ENCODE data around the gene KREMEN2. TPM values are rescaled to one million over a fixed set of nuclear protein-coding genes. Genes with fewer than 3 reads are reported as not detected.

Gene KREMEN2, protein sequence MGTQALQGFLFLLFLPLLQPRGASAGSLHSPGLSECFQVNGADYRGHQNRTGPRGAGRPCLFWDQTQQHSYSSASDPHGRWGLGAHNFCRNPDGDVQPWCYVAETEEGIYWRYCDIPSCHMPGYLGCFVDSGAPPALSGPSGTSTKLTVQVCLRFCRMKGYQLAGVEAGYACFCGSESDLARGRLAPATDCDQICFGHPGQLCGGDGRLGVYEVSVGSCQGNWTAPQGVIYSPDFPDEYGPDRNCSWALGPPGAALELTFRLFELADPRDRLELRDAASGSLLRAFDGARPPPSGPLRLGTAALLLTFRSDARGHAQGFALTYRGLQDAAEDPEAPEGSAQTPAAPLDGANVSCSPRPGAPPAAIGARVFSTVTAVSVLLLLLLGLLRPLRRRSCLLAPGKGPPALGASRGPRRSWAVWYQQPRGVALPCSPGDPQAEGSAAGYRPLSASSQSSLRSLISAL
- 1.7 and 9.3 TPM in 2 replicates for total RNA-seq (2011; cell fraction: chromatin; rRNA removed; ENCODE audit: low replicate concordance)
- total RNA-seq (2011; cell fraction: nucleolus; rRNA removed), result 17.9 and 19.0 TPM in 2 replicates
- total RNA-seq (2011; cell fraction: nucleoplasm; rRNA removed), result 5.8 and 6.7 TPM in 2 replicates
- total RNA-seq (2014; rRNA removed) (7.7 and 8.6 TPM in 2 replicates), total RNA-seq (2014; rRNA removed; fragmentation: Illumina TruSeq; extraction: Trizol) (0.67 and 0.84 TPM in 2 replicates), total RNA-seq (2015; rRNA removed; fragmentation: Illumina TruSeq; extraction: Trizol) (1.5 and 2.0 TPM in 2 replicates), total RNA-seq (2021) (7.6 and 8.2 TPM in 2 replicates), polyA plus RNA-seq (2011; rRNA removed) (1.4 and 3.1 TPM in 2 replicates), polyA plus RNA-seq (2014; fragmentation: Illumina TruSeq; extraction: Trizol) (0.25 and 1.5 TPM in 2 replicates), polyA plus RNA-seq (2014; fragmentation: Nextera tagmentation; extraction: Ambion mirVana) (under 1 TPM in 1 of 2 experiments, not detected in 1; 0.04 TPM), polyA plus RNA-seq (2014; rRNA removed) (7.1 and 7.5 TPM in 2 replicates), polyA minus RNA-seq (2011; rRNA and poly(A)+ RNA removed) (0.21 and 0.30 TPM in 2 replicates), Bru-seq, nascent RNA (percentile 54 among the genes with signal in this experiment), BruChase-seq, experiment 1, labeled RNA remaining after a 2-hour chase (percentile 42 among the genes with signal in this experiment), BruChase-seq, experiment 2, labeled RNA remaining after a 6-hour chase (percentile 50 among the genes with signal in this experiment)
- polyA plus RNA-seq (2011; cell fraction: cytosol; rRNA removed), result 3.1 and 10.2 TPM in 2 replicates
- 14.7 and 20.3 TPM in 2 replicates for polyA plus RNA-seq (2011; cell fraction: nucleus; rRNA removed)
- polyA plus RNA-seq (2012), result 1.2 and 3.0 TPM in 2 replicates
- polyA minus RNA-seq (2011; cell fraction: cytosol; rRNA and poly(A)+ RNA removed), result 2.8 and 2.9 TPM in 2 replicates
- 2.4 and 2.9 TPM in 2 replicates for polyA minus RNA-seq (2011; cell fraction: nucleus; rRNA and poly(A)+ RNA removed)
- long read RNA-seq, experiment 1, transcript KREMEN2-201 (9 exons, 2,326 nt), result major isoform, 7 of 44 reads
- long read RNA-seq, experiment 1, partial matches to known transcripts, result 22 of 44 reads
- long read RNA-seq, experiment 1, other reads (novel, unspliced or antisense), result 7 of 44 reads
- long read RNA-seq, experiment 2, partial matches to known transcripts, result 2 of 6 reads
- long read RNA-seq, experiment 2, other reads (novel, unspliced or antisense), result 3 of 6 reads
- long read RNA-seq, experiment 3, partial matches to known transcripts, result 0 of 4 reads
- long read RNA-seq, experiment 3, other reads (novel, unspliced or antisense), result 2 of 4 reads

DNA sequence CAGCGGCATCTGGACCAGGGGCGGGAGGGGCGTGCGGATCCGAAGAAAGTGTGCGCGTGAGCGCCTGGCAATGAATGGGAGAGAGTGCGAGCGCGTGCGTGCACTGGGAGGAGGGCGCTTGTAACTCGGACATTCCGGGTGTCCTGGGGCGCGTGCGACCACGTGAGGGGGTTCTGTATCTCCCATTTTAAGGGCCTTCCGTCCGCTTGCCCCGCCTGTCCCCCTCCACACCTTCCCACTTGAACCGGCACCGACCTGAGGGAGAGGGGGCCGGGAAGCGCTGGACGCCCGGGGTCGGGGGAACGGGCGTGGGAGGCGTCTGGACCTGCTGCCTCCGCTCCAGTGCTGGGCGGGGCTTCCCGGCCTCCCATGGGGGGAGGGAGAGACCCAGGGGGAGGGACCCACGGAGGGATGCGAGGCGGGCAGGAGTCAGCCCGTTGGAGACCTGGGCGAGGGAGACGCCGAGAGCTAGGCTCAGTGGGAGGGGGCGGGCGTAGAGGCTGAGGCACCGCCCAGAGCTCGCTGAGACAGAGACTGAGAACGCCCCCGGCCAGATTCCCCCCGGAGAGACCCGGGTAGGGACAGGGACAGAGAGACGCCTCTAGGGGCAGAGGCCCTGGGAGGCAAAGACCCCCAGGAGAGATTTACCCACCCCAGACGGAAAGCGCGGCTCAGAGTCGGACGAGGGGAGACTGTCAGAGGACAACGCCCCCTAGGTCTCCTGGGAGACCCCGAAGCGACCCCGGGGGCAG is at the start of gene KREMEN2:
Gene KREMEN2 (plus strand): TSS at position 553 of the 752 bp plus-strand sequence. CDS start 246 bp downstream, outside the sequence.
- Histone ChIP-seq H3K9ac (ENCODE audit: insufficient read depth in 1 of 2, low read depth in 2 of 2, low read length in 2 of 2) (peak within 1 kb of the TSS; percentile 69 to 96), H3K9me3 (replicated peaks; ENCODE audit: control insufficient read depth, insufficient read depth, low read depth, low read length) (no peaks in the 10 kb centered on the region), H3K27me3 (ENCODE audit: control insufficient read depth in 2 of 2, insufficient read depth in 2 of 2, low read length in 2 of 2) (no peaks in the 10 kb centered on the region), H2AFZ (ENCODE audit: low read depth, low read length) (peak within 1 kb of the TSS; percentile 87), H3K36me3 (ENCODE audit: control insufficient read depth, insufficient read depth, low read length) (peaks cover 3% of the 10 kb centered on the region; the same call in 1 of the 3 replicates), H3K4me3 (peak within 1 kb of the TSS; percentile 53), H3K4me1 (replicated peaks in 1 of 2; ENCODE audit: control insufficient read depth in 2 of 2, insufficient read depth in 2 of 2, low read length in 2 of 2) (peaks cover 8 to 78% of the 10 kb centered on the region in 2 experiments), H3K4me2 (ENCODE audit: insufficient read depth, low read length) (peak within 1 kb of the TSS; percentile 71), H3K79me2 (ENCODE audit: control insufficient read depth, insufficient read depth, low read length) (no peaks in the 10 kb centered on the region), H4K20me1 (replicated peaks; ENCODE audit: control insufficient read depth, insufficient read depth, low read length) (no peaks in the 10 kb centered on the region), H3K27ac (ENCODE audit: extremely low read depth, low read depth, low read length) (peak within 1 kb of the TSS; percentile 83), H3K9me1 (ENCODE audit: control insufficient read depth, insufficient read depth, low read length) (no peaks in the 10 kb centered on the region)
- FAIRE-seq (peak; percentile 90), DNase-seq (ENCODE audit: extremely low read depth in 1 of 4, low spot score in 3 of 4) (peak; percentile 86 to 93 (median 90)), ATAC-seq (peak; percentile 64)
- ChIA-PET POLR2A (interaction anchor here (0.6 to 1.3 kb wide), 7 partner anchors 8 to 24 kb away, joined by 3 to 5 read pairs (median 3); partner anchors contain the start of gene PKMYT1), CTCF (ENCODE audit: low intra/inter-chr PET ratio) (interaction anchor here (0.6 kb wide), 1 partner anchor 629 kb away, joined by 3 read pairs; no protein-coding TSS in a partner anchor)
- WGBS (ENCODE audit: insufficient coverage, low coverage, missing lambda C conversion rate), result 0% methylated on average over 33 of the region's 60 CpGs
- BruUV-seq (replicated peaks), result TSS peak; percentile 52
- intact Hi-C loops (cut with micrococcal nuclease), result loop anchor here (10.0 kb wide), 1 partner anchor 61 kb away; the partner anchor contains the start of genes HCFC1R1, THOC6 and TNFRSF12A
- in situ Hi-C loops (cut with MboI), result no loop called here
- peak; percentile 52; the same call in 1 of the 2 replicates for TF ChIP-seq CTBP1 (IDR thresholded peaks at IDR 0.05; ENCODE audit: borderline replicate concordance)
- 0 out of 2 replicates have a peak, but pooled peaks have one; percentile 10 for TF ChIP-seq ATF7 (IDR thresholded peaks at IDR 0.05)
- TF ChIP-seq CEBPG (CRISPR knock-in tag; IDR thresholded peaks at IDR 0.05), result peak; percentile 17; the same call in 1 of the 2 replicates
- no peak for TF ChIP-seq CEBPG (tag; conservative IDR thresholded peaks at IDR 0.05 in 1 of 2, IDR thresholded peaks at IDR 0.05 in 1 of 2)
- TF ChIP-seq, protein P1, sequence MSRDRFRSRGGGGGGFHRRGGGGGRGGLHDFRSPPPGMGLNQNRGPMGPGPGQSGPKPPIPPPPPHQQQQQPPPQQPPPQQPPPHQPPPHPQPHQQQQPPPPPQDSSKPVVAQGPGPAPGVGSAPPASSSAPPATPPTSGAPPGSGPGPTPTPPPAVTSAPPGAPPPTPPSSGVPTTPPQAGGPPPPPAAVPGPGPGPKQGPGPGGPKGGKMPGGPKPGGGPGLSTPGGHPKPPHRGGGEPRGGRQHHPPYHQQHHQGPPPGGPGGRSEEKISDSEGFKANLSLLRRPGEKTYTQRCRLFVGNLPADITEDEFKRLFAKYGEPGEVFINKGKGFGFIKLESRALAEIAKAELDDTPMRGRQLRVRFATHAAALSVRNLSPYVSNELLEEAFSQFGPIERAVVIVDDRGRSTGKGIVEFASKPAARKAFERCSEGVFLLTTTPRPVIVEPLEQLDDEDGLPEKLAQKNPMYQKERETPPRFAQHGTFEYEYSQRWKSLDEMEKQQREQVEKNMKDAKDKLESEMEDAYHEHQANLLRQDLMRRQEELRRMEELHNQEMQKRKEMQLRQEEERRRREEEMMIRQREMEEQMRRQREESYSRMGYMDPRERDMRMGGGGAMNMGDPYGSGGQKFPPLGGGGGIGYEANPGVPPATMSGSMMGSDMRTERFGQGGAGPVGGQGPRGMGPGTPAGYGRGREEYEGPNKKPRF (IDR thresholded peaks at IDR 0.05; ENCODE audit: low read depth, low read length), result no peak
- TF ChIP-seq MAX (CRISPR knock-in tag; IDR thresholded peaks at IDR 0.05), result peak; percentile 95
- TF ChIP-seq, protein P2, sequence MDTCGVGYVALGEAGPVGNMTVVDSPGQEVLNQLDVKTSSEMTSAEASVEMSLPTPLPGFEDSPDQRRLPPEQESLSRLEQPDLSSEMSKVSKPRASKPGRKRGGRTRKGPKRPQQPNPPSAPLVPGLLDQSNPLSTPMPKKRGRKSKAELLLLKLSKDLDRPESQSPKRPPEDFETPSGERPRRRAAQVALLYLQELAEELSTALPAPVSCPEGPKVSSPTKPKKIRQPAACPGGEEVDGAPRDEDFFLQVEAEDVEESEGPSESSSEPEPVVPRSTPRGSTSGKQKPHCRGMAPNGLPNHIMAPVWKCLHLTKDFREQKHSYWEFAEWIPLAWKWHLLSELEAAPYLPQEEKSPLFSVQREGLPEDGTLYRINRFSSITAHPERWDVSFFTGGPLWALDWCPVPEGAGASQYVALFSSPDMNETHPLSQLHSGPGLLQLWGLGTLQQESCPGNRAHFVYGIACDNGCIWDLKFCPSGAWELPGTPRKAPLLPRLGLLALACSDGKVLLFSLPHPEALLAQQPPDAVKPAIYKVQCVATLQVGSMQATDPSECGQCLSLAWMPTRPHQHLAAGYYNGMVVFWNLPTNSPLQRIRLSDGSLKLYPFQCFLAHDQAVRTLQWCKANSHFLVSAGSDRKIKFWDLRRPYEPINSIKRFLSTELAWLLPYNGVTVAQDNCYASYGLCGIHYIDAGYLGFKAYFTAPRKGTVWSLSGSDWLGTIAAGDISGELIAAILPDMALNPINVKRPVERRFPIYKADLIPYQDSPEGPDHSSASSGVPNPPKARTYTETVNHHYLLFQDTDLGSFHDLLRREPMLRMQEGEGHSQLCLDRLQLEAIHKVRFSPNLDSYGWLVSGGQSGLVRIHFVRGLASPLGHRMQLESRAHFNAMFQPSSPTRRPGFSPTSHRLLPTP (IDR thresholded peaks at IDR 0.05; ENCODE audit: borderline replicate concordance, extremely low read depth, insufficient read length), result no peak

Measured in K562 (cell line).